Progenitor cell of endocrine pancreas (in vitro differentiated cells): Measurements from ENCODE around the gene DSCAML1. TPM values are rescaled to one million over a fixed set of nuclear protein-coding genes. Genes with fewer than 3 reads are reported as not detected.

ENCODE experiments used
- DNase-seq: peaks from one replicate; pipeline ENCODE4 v3.0.0; 2021; ENCODE audit warnings: low spot score; ENCODE audit not compliant: unreplicated experiment
- H3K27ac Mint-ChIP-seq: 2 replicates; pipeline ENCODE4 v1.8.0; 2021; ENCODE audit warnings: mild to moderate bottlenecking, moderate library complexity, mixed read lengths
- H3K27me3 Mint-ChIP-seq: 2 replicates; pipeline ENCODE4 v1.8.0; 2021; ENCODE audit warnings: mixed read lengths
- H3K36me3 Mint-ChIP-seq: 2 replicates; pipeline ENCODE4 v1.8.0; 2022; ENCODE audit warnings: mixed read lengths; ENCODE audit not compliant: insufficient read depth
- H3K4me1 Mint-ChIP-seq: 2 replicates; pipeline ENCODE4 v1.8.0; 2021; ENCODE audit warnings: low read depth, mixed read lengths
- H3K4me3 Mint-ChIP-seq: 2 replicates; pipeline ENCODE4 v1.8.0; 2021; ENCODE audit warnings: low read depth, mild to moderate bottlenecking, moderate library complexity, mixed read lengths
- H3K9me3 Mint-ChIP-seq: 2 replicates; pipeline ENCODE4 v1.8.0; 2021; ENCODE audit warnings: low read depth, mixed read lengths
- CTCF ChIP-seq: fragments of 200-600 bp; sonication (generic); IDR thresholded peaks from one replicate; pipeline ENCODE4 v1.5.0; 2021; ENCODE audit warnings: antibody characterized with exemption, mild to moderate bottlenecking; ENCODE audit not compliant: unreplicated experiment
- total RNA-seq: library from RNA; stranded (reverse); gene quantifications from 2 replicates; pipeline ENCODE4 v1.2.1, GENCODE V29; 2021

Gene DSCAML1
- total RNA-seq, 1 donor from 2014 or later, result 2.7 TPM

GRCh38 chr11:117618302-117618981 is 178.6 kb downstream of the DSCAML1 start:
- Mint-ChIP-seq H3K27ac (no peak overlapping the region), H3K9me3 (no peaks in the 10 kb centered on the region), H3K4me1 (peaks cover 3% of the 10 kb centered on the region), H3K4me3 (no peak overlapping the region), H3K27me3 (peaks cover 15% of the 10 kb centered on the region), H3K36me3 (no peaks in the 10 kb centered on the region)
- DNase-seq, result no peak
- TF ChIP-seq CTCF, result no peak

GRCh38 chr11:117616979-117617378 is 180.0 kb downstream of the DSCAML1 start:
- Mint-ChIP-seq H3K4me3 (no peak overlapping the region), H3K9me3 (no peaks in the 10 kb centered on the region), H3K36me3 (no peaks in the 10 kb centered on the region), H3K27me3 (peaks cover 15% of the 10 kb centered on the region), H3K27ac (no peak overlapping the region), H3K4me1 (peaks cover 12% of the 10 kb centered on the region)
- TF ChIP-seq CTCF, result no peak
- no peak for DNase-seq

GRCh38 chr11:117614728-117615127 is 182.3 kb downstream of the DSCAML1 start:
- Mint-ChIP-seq H3K9me3 (no peaks in the 10 kb centered on the region), H3K36me3 (no peaks in the 10 kb centered on the region), H3K27me3 (peaks cover 18% of the 10 kb centered on the region), H3K4me1 (peaks cover 17% of the 10 kb centered on the region), H3K4me3 (no peak overlapping the region), H3K27ac (no peak overlapping the region)
- TF ChIP-seq CTCF, result no peak
- no peak for DNase-seq

- no peak overlapping the region for H3K27ac Mint-ChIP-seq
- no peak for TF ChIP-seq CTCF
- no peak for DNase-seq
- no peaks in the 10 kb centered on the region for H3K36me3 Mint-ChIP-seq
- H3K9me3 Mint-ChIP-seq, result no peaks in the 10 kb centered on the region
- peaks cover 17% of the 10 kb centered on the region for H3K4me1 Mint-ChIP-seq
- H3K27me3 Mint-ChIP-seq, result peaks cover 18% of the 10 kb centered on the region
- H3K4me3 Mint-ChIP-seq, result no peak overlapping the region
Measured at GRCh38 chr11:117613521-117613920, 183.5 kb downstream of the DSCAML1 start.

GRCh38 chr11:117612177-117612576 is 184.8 kb downstream of the DSCAML1 start:
- no peak for DNase-seq
- Mint-ChIP-seq H3K27me3 (peaks cover 13% of the 10 kb centered on the region), H3K4me3 (no peak overlapping the region), H3K4me1 (peaks cover 17% of the 10 kb centered on the region), H3K9me3 (no peaks in the 10 kb centered on the region), H3K27ac (peak overlapping the region; percentile 1), H3K36me3 (no peaks in the 10 kb centered on the region)
- no peak for TF ChIP-seq CTCF
